IMR-90 (cell line): Measurements from ENCODE around the gene DDR1. TPM values are rescaled to one million over a fixed set of nuclear protein-coding genes. Genes with fewer than 3 reads are reported as not detected.

Experiments
- ATAC-seq: fragments of 200-7000 bp; cut with Tn5 transposase; 2 replicates; pipeline ENCODE4 v1.9.1; 2020; ENCODE audit warnings: low read depth, mild to moderate bottlenecking, moderate library complexity
- BruUV-seq: library from RNA; stranded (reverse); fragments of 400-500 nt; replicated peaks from 2 replicates; lab custom pipeline; 2021; lab: Mats Ljungman, UMichigan
- CTCF ChIA-PET: fragments of 300-600 bp; formaldehyde crosslinking; extraction: SDS; loops from one replicate; lab custom pipeline; 2021; ENCODE audit warnings: antibody characterized with exemption; lab: Yijun Ruan, JAX
- POLR2A ChIA-PET: fragments of 300-600 bp; sonication (Branson Sonifier 250); formaldehyde crosslinking; loops from one replicate; lab custom pipeline; 2022; ENCODE audit warnings: antibody characterized with exemption; ENCODE audit not compliant: unreplicated experiment; lab: Charles Lee
- DNase-seq: peaks from one replicate; pipeline ENCODE4 v3.0.0; 2013
- H2AFZ ChIP-seq: replicated peaks from 2 replicates; pipeline ENCODE3; 2013; ENCODE audit warnings: low read length, mild to moderate bottlenecking; ENCODE audit not compliant: poor library complexity
- H2AK5ac ChIP-seq: 2 replicates; pipeline ENCODE4 v1.6.1; 2013; ENCODE audit warnings: low read depth, low read length, inconsistent platforms
- H2AK9ac ChIP-seq: replicated peaks from 2 replicates; pipeline ENCODE3; 2013; ENCODE audit warnings: mild to moderate bottlenecking, low read depth, low read length, moderate library complexity; ENCODE audit not compliant: poor library complexity
- H2BK120ac ChIP-seq: 2 replicates; pipeline ENCODE4 v1.6.1; 2013; ENCODE audit warnings: low read depth, low read length, inconsistent platforms
- H2BK15ac ChIP-seq: 3 replicates; pipeline ENCODE4 v1.6.1; 2013; ENCODE audit warnings: low read depth, low read length, inconsistent platforms
- H2BK20ac ChIP-seq: 2 replicates; pipeline ENCODE4 v1.6.1; 2013; ENCODE audit warnings: low read depth, mild to moderate bottlenecking, inconsistent platforms, low read length, moderate library complexity
- H2BK5ac ChIP-seq: 2 replicates; pipeline ENCODE4 v1.6.1; 2013; ENCODE audit warnings: mild to moderate bottlenecking, low read depth, low read length, inconsistent platforms; ENCODE audit not compliant: poor library complexity, severe bottlenecking
- H3K14ac ChIP-seq: replicated peaks from 2 replicates; pipeline ENCODE4 v1.6.1; 2013; ENCODE audit warnings: low read depth, low read length, inconsistent platforms
- H3K18ac ChIP-seq: 2 replicates; pipeline ENCODE4 v1.6.1; 2013; ENCODE audit warnings: low read depth, low read length, control low read depth
- H3K23ac ChIP-seq: 2 replicates; pipeline ENCODE4 v1.6.1; 2013; ENCODE audit warnings: low read depth, low read length, inconsistent platforms
- H3K27ac ChIP-seq: 2 replicates; pipeline ENCODE4 v1.5.1; 2013; ENCODE audit warnings: mild to moderate bottlenecking, control low read depth, low read length; ENCODE audit not compliant: insufficient read depth
- H3K27me3 ChIP-seq: 2 replicates; pipeline ENCODE4 v1.6.1; 2013; ENCODE audit warnings: low read length; ENCODE audit not compliant: control insufficient read depth, insufficient read depth
- H3K36me3 ChIP-seq: 2 replicates; pipeline ENCODE4 v1.6.1; 2013; ENCODE audit warnings: low read length, mixed read lengths; ENCODE audit not compliant: control insufficient read depth, insufficient read depth
- H3K4ac ChIP-seq: 2 replicates; pipeline ENCODE4 v1.6.1; 2013; ENCODE audit warnings: low read depth, low read length, inconsistent platforms
- H3K4me1 ChIP-seq: 2 replicates; pipeline ENCODE4 v1.6.1; 2013; ENCODE audit warnings: low read length, mixed read lengths; ENCODE audit not compliant: control insufficient read depth, insufficient read depth
- H3K4me2 ChIP-seq: 2 replicates; pipeline ENCODE4 v1.6.1; 2013; ENCODE audit warnings: low read depth, mild to moderate bottlenecking, control low read depth, low read length, moderate library complexity
- H3K4me3 ChIP-seq: 2 replicates; pipeline ENCODE4 v1.5.1; 2013; ENCODE audit warnings: low read depth, mild to moderate bottlenecking, control low read depth, low read length, moderate library complexity; ENCODE audit not compliant: insufficient read depth
- H3K56ac ChIP-seq: 2 replicates; pipeline ENCODE4 v1.6.1; 2013; ENCODE audit warnings: low read length, inconsistent platforms; ENCODE audit not compliant: insufficient read depth; ENCODE audit errors: extremely low read depth
- H3K79me1 ChIP-seq, 2 experiments: 2 replicates each; pipeline ENCODE4 v1.6.1; 2013; ENCODE audit warnings: low read length in 2 of 2, inconsistent platforms in 1 of 2, low read depth in 1 of 2
- H3K9ac ChIP-seq: 2 replicates; pipeline ENCODE4 v1.6.1; 2013; ENCODE audit warnings: low read depth, low read length, control low read depth
- H3K9me1 ChIP-seq: 2 replicates; pipeline ENCODE4 v1.6.1; 2013; ENCODE audit warnings: low read length, inconsistent platforms; ENCODE audit not compliant: insufficient read depth
- H3K9me3 ChIP-seq: 2 replicates; pipeline ENCODE4 v1.6.1; 2013; ENCODE audit warnings: low read length; ENCODE audit not compliant: control insufficient read depth, insufficient read depth
- H4K20me1 ChIP-seq: 2 replicates; pipeline ENCODE4 v1.6.1; 2013; ENCODE audit warnings: low read length, inconsistent platforms; ENCODE audit not compliant: insufficient read depth
- H4K5ac ChIP-seq: 2 replicates; pipeline ENCODE4 v1.6.1; 2013; ENCODE audit warnings: mild to moderate bottlenecking, low read depth, low read length, control low read depth
- H4K8ac ChIP-seq, 2 experiments: 2 replicates each; pipeline ENCODE4 v1.6.1; 2013; ENCODE audit warnings: low read depth in 2 of 2, low read length in 2 of 2, control low read depth in 1 of 2, inconsistent platforms in 1 of 2
- H4K91ac ChIP-seq: 2 replicates; pipeline ENCODE4 v1.6.1; 2013; ENCODE audit warnings: low read depth, low read length, inconsistent platforms; ENCODE audit not compliant: insufficient read depth
- FOS ChIP-seq: fragments of 150-350 bp; IDR thresholded peaks from 2 replicates; pipeline ENCODE4 v1.6.1; 2016; ENCODE audit warnings: low read depth, low read length
- NFE2L2 ChIP-seq: fragments of 150-350 bp; IDR thresholded peaks from 2 replicates; pipeline ENCODE4 v1.6.1; 2016; ENCODE audit warnings: low read depth, mild to moderate bottlenecking, low read length
- RAD21 ChIP-seq: IDR thresholded peaks from 2 replicates; pipeline ENCODE4 v1.6.1; 2012; ENCODE audit warnings: low read length, improper control_type of control experiment
- RCOR1 ChIP-seq: IDR thresholded peaks from 2 replicates; pipeline ENCODE4 v1.6.1; 2012; ENCODE audit warnings: mild to moderate bottlenecking, low read length, improper control_type of control experiment; ENCODE audit not compliant: insufficient replicate concordance
- RFX5 ChIP-seq: IDR thresholded peaks from 2 replicates; pipeline ENCODE4 v1.8.0; 2012; ENCODE audit warnings: low read depth, mild to moderate bottlenecking, low read length, moderate library complexity
- SMC3 ChIP-seq: fragments of 150-350 bp; IDR thresholded peaks from 2 replicates; pipeline ENCODE4 v1.6.1; 2016; ENCODE audit warnings: low read depth, mild to moderate bottlenecking, antibody characterized with exemption, low read length, moderate library complexity
- WGBS, 2 experiments: methylation state at CpG; one replicate each; pipeline versions ENCODE4 v1.1.5 to v1.1.7; 2013; ENCODE audit warnings: missing lambda C conversion rate in 2 of 2; ENCODE audit not compliant: insufficient read length in 1 of 2; ENCODE audit errors: extremely low coverage in 2 of 2; 5-methylcytosine and 5-hydroxymethylcytosine counted together
- dilution Hi-C: fragments of 300-500 bp; cut with HindIII; formaldehyde crosslinking; loops from one replicate; pipeline ENCODE4 v1.14.3; 2018; ENCODE audit warnings: low sequenced_read_pairs; ENCODE audit not compliant: unreplicated experiment
- in situ Hi-C: fragments of 300-500 bp; cut with MboI; formaldehyde crosslinking; loops from 3 replicates; pipeline ENCODE4 v1.14.3; 2019; ENCODE audit warnings: low sequenced_read_pairs, inconsistent platforms, mixed read lengths
- intact Hi-C: fragments of 100-400 bp; cut with micrococcal nuclease; formaldehyde crosslinking; loops from 2 replicates; pipeline ENCODE4 v1.10.0; 2022
- polyA plus RNA-seq, 3 experiments: library from polyadenylated mRNA; depleted of rRNA; stranded (reverse); fragments of >200 nt; gene quantifications; 2 replicates each; pipeline ENCODE4 v1.2.3, GENCODE V29; 2012; ENCODE audit warnings: low replicate concordance in 1 of 3
- total RNA-seq: library from RNA; depleted of rRNA; stranded (reverse); fragments of >200 nt; gene quantifications from 2 replicates; pipeline ENCODE4 v1.2.3, GENCODE V29; 2012

The DDR1 gene
- total and polyA plus RNA-seq, 2 of the 4 experiments (the other 2 are of a cell fraction), result 5.6 to 19.6 TPM

DNA sequence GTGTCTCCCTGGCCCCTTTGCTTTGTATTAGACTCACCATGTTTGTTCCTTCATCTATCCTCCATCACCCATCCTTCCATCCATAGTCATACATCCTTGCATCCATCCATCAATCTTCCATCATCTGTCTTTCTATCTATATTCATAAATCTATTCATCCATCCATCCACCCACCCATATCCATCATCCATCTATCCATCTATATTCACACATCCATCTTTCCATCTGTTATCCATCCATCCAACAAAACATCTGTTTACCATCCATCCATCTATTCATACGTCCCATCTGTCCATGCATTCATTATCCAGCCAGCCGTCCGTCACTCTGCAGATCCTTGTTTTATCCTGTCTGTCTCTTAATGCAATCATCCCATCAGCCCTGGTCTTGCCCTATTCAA, 10.6 kb downstream of the DDR1 start:
- no peaks in the 10 kb centered on the region for H3K4me1 ChIP-seq
- no peak overlapping the region for H4K91ac ChIP-seq
- no peak overlapping the region for H3K27ac ChIP-seq
- dilution Hi-C loops, result no loop called here
- H3K9me1 ChIP-seq, result no peaks in the 10 kb centered on the region
- H3K14ac ChIP-seq, result no peak overlapping the region
- H2BK120ac ChIP-seq, result no peak overlapping the region
- H4K20me1 ChIP-seq, result no peaks in the 10 kb centered on the region; the same call in 1 of the 2 replicates
- H2AFZ ChIP-seq, result no peak overlapping the region
- H2AK9ac ChIP-seq, result no peak overlapping the region
- H3K18ac ChIP-seq, result no peak overlapping the region
- TF ChIP-seq RAD21, result no peak
- no peak for TF ChIP-seq RFX5
- no peak for TF ChIP-seq RCOR1
- no peak for TF ChIP-seq SMC3
- no peak for TF ChIP-seq NFE2L2
- no peak for TF ChIP-seq FOS
- no peaks in the 10 kb centered on the region for H3K27me3 ChIP-seq
- 94 to 100% methylated on average over 1 to 3 of the region's 3 CpGs for WGBS, 2 experiments
- no peak overlapping the region for H3K23ac ChIP-seq
- POLR2A ChIA-PET, result no interaction called here
- peaks cover 0 to 14% of the 10 kb centered on the region in 2 experiments for H3K79me1 ChIP-seq
- H3K4me2 ChIP-seq, result no peak overlapping the region
- CTCF ChIA-PET, result no interaction called here
- H2BK15ac ChIP-seq, result no peak overlapping the region
- intact Hi-C loops, result no loop called here
- ATAC-seq (no peak), DNase-seq (no peak)
- no peak overlapping the region for H3K4ac ChIP-seq
- H2AK5ac ChIP-seq, result no peak overlapping the region
- BruUV-seq, result no TSS peak
- no peaks in the 10 kb centered on the region for H3K9me3 ChIP-seq
- no peak overlapping the region for H3K9ac ChIP-seq
- no peak overlapping the region for H3K56ac ChIP-seq
- H3K4me3 ChIP-seq, result no peak overlapping the region
- no peak overlapping the region for H2BK20ac ChIP-seq
- no peak overlapping the region for H4K8ac ChIP-seq
- H2BK5ac ChIP-seq, result no peak overlapping the region
- in situ Hi-C loops, result no loop called here
- peaks cover 72% of the 10 kb centered on the region for H3K36me3 ChIP-seq
- no peak overlapping the region for H4K5ac ChIP-seq
